ENCODE data around the gene PPIF.
"Not testable (repeated sequence)": the region's sequence is repeated elsewhere in the genome, so short reads cannot be mapped to it uniquely, and the experiment has no call there.

Gene PPIF

GRCh38 chr10:79336739-79337138 lies 10.5 kb upstream of the PPIF start:
- no peak for DNase-seq (ENCODE audit: low read depth in 1 of 2, low spot score in 1 of 2)
- H3K27ac ChIP-seq (replicated peaks), result no peak overlapping the region
- H3K27me3 ChIP-seq (ENCODE audit: insufficient read depth, poor library complexity, severe bottlenecking), result no peaks in the 10 kb centered on the region
- TF ChIP-seq SPI1 (IDR thresholded peaks at IDR 0.05; ENCODE audit: borderline replicate concordance, low read depth) (no peak), GABPA (IDR thresholded peaks at IDR 0.05; ENCODE audit: low read depth) (no peak), CTCF (IDR thresholded peaks at IDR 0.05; ENCODE audit: insufficient read depth, low read length) (no peak), REST (IDR thresholded peaks at IDR 0.05; ENCODE audit: insufficient replicate concordance, low read depth) (no peak), POLR2AphosphoS5 (IDR thresholded peaks at IDR 0.05; ENCODE audit: low read depth) (no peak)
- no peak overlapping the region for H3K4me3 ChIP-seq (replicated peaks; ENCODE audit: insufficient read depth, low read length)

- not testable (repeated sequence) for H3K4me3 ChIP-seq (replicated peaks; ENCODE audit: insufficient read depth, low read length); H3K27me3 ChIP-seq (ENCODE audit: insufficient read depth, poor library complexity, severe bottlenecking); DNase-seq (ENCODE audit: low read depth in 1 of 2, low spot score in 1 of 2); H3K27ac ChIP-seq (replicated peaks)
Measured at GRCh38 chr10:79337783-79338469, 9.3 kb upstream of the PPIF start.

GRCh38 chr10:79339266-79339665 lies 8.0 kb upstream of the PPIF start:
- no peak overlapping the region for H3K4me3 ChIP-seq (replicated peaks; ENCODE audit: insufficient read depth, low read length)
- TF ChIP-seq CTCF (IDR thresholded peaks at IDR 0.05; ENCODE audit: insufficient read depth, low read length), result no peak
- no peak for TF ChIP-seq SPI1 (IDR thresholded peaks at IDR 0.05; ENCODE audit: borderline replicate concordance, low read depth)
- TF ChIP-seq POLR2AphosphoS5 (IDR thresholded peaks at IDR 0.05; ENCODE audit: low read depth), result no peak
- TF ChIP-seq GABPA (IDR thresholded peaks at IDR 0.05; ENCODE audit: low read depth), result no peak
- no peak for TF ChIP-seq REST (IDR thresholded peaks at IDR 0.05; ENCODE audit: insufficient replicate concordance, low read depth)
- H3K27me3 ChIP-seq (ENCODE audit: insufficient read depth, poor library complexity, severe bottlenecking), result no peaks in the 10 kb centered on the region
- H3K27ac ChIP-seq (replicated peaks), result no peak overlapping the region
- no peak for DNase-seq (ENCODE audit: low read depth in 1 of 2, low spot score in 1 of 2)

- DNase-seq (ENCODE audit: low read depth in 1 of 2, low spot score in 1 of 2), result no peak
- Histone ChIP-seq H3K4me3 (replicated peaks; ENCODE audit: insufficient read depth, low read length) (no peak overlapping the region), H3K27ac (replicated peaks) (no peak overlapping the region), H3K27me3 (ENCODE audit: insufficient read depth, poor library complexity, severe bottlenecking) (no peaks in the 10 kb centered on the region)
- TF ChIP-seq GABPA (IDR thresholded peaks at IDR 0.05; ENCODE audit: low read depth) (no peak), SPI1 (IDR thresholded peaks at IDR 0.05; ENCODE audit: borderline replicate concordance, low read depth) (no peak), POLR2AphosphoS5 (IDR thresholded peaks at IDR 0.05; ENCODE audit: low read depth) (no peak), CTCF (IDR thresholded peaks at IDR 0.05; ENCODE audit: insufficient read depth, low read length) (no peak), REST (IDR thresholded peaks at IDR 0.05; ENCODE audit: insufficient replicate concordance, low read depth) (no peak)
Measured at GRCh38 chr10:79340646-79341244, 6.5 kb upstream of the PPIF start.

Measured in HL-60 (cell line).